CD8-positive, alpha-beta memory T cell (primary cell): ENCODE measurements around the gene PODXL. TPM values are rescaled to one million over a fixed set of nuclear protein-coding genes. Genes with fewer than 3 reads are reported as not detected.

Experiments used
- CTCF ChIA-PET: fragments of 350-600 bp; sonication (Branson Sonifier 250); formaldehyde crosslinking; loops from one replicate; lab custom pipeline; 2021; ENCODE audit warnings: antibody characterized with exemption; lab: Charles Lee
- POLR2A ChIA-PET: fragments of 350-600 bp; sonication (Branson Sonifier 250); formaldehyde crosslinking; loops from one replicate; lab custom pipeline; 2021; ENCODE audit warnings: antibody characterized with exemption; lab: Charles Lee
- DNase-seq, 5 donors: peaks; one replicate each; pipeline versions ENCODE4 v3.0.0 to v3.0.0-alpha.2; 2020 to 2022; ENCODE audit warnings: mixed read lengths in 1 of 5
- H3K27ac ChIP-seq: one replicate; pipeline ENCODE4 v1.7.0; 2013; ENCODE audit warnings: low read depth, mild to moderate bottlenecking, low read length, moderate library complexity
- H3K27me3 ChIP-seq: 2 replicates; pipeline ENCODE4 v1.7.0; 2013; ENCODE audit warnings: low read length, mild to moderate bottlenecking; ENCODE audit not compliant: insufficient read depth, poor library complexity, severe bottlenecking
- H3K36me3 ChIP-seq: 2 replicates; pipeline ENCODE4 v1.7.0; 2013; ENCODE audit warnings: mild to moderate bottlenecking, low read length, moderate library complexity; ENCODE audit not compliant: insufficient read depth
- H3K4me1 ChIP-seq: 2 replicates; pipeline ENCODE4 v1.7.0; 2013; ENCODE audit warnings: mild to moderate bottlenecking, low read length, moderate library complexity; ENCODE audit not compliant: insufficient read depth
- H3K4me3 ChIP-seq: 2 replicates; pipeline ENCODE4 v1.7.0; 2013; ENCODE audit warnings: mild to moderate bottlenecking, low read length
- H3K9me3 ChIP-seq: 2 replicates; pipeline ENCODE4 v1.7.0; 2013; ENCODE audit warnings: mild to moderate bottlenecking, low read length
- H3K27ac Mint-ChIP-seq, 8 donors: one replicate each; pipeline ENCODE4 v1.8.0; 2020 to 2021; ENCODE audit warnings: mixed read lengths in 8 of 8, mild to moderate bottlenecking in 6 of 8, inconsistent platforms in 3 of 8, moderate library complexity in 3 of 8
- H3K27me3 Mint-ChIP-seq, 2 donors: one replicate each; pipeline ENCODE4 v1.8.0; 2020 to 2021; ENCODE audit warnings: mixed read lengths in 2 of 2, mild to moderate bottlenecking in 1 of 2, moderate library complexity in 1 of 2
- H3K36me3 Mint-ChIP-seq, 3 donors: one replicate each; pipeline ENCODE4 v1.8.0; 2020 to 2021; ENCODE audit warnings: mixed read lengths in 3 of 3, inconsistent platforms in 1 of 3, mild to moderate bottlenecking in 1 of 3
- H3K4me1 Mint-ChIP-seq, 3 donors: one replicate each; pipeline ENCODE4 v1.8.0; 2020 to 2021; ENCODE audit warnings: mixed read lengths in 3 of 3, inconsistent platforms in 1 of 3, mild to moderate bottlenecking in 1 of 3
- H3K4me3 Mint-ChIP-seq, 7 donors: one replicate each; pipeline ENCODE4 v1.8.0; 2020 to 2021; ENCODE audit warnings: mixed read lengths in 7 of 7, mild to moderate bottlenecking in 6 of 7, moderate library complexity in 4 of 7, inconsistent platforms in 2 of 7
- H3K9me3 Mint-ChIP-seq, 5 donors: one replicate each; pipeline ENCODE4 v1.8.0; 2020 to 2022; ENCODE audit warnings: mixed read lengths in 5 of 5, mild to moderate bottlenecking in 3 of 5, moderate library complexity in 2 of 5, inconsistent platforms in 1 of 5
- polyA plus RNA-seq: library from polyadenylated mRNA; unstranded; fragments of 300-500 nt; fragmentation: Illumina TruSeq; gene quantifications from one replicate; pipeline ENCODE4 v1.2.3, GENCODE V29; 2021
- total RNA-seq, 2 experiments: library from RNA; stranded (reverse); gene quantifications; one replicate each; pipeline ENCODE4 v1.2.3, GENCODE V29; 2021

Gene PODXL
- total and polyA plus RNA-seq, 3 experiments from 2014 or later, result 0.62 to 1.2 (median 1.2) TPM

DNA sequence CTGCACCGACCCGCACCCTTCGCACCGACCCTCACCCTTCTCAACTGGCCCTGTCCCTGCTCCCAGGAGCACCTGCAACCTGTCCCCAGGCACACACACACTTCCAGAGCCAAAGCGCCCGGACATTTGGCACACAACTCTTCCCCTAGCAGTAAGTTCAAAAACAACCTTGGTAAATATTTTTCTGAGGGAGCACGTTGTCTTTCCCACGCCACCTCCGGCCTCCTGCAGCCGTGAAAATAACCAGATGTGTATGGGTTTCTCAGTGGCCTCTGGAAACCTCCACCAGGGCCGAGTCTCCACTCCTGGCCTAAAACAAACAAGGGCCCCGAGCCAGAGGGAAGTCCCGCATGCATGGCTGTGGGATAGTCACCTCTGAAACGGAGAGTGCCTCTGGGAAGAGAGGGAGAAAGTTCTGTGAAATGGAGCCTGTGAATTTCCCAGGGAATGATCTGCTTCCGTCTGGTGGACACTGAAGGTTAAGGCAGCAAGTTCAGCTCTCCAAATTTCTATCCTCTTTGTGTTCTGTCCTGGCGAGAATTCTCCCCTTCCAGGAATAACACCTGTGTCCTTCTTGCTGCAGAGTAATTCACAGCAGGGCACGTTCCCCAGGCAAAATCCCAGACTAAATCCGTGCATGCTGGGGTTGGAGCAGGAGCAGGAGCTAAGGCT lies 15.8 kb downstream of the PODXL start:
- H3K4me3 ChIP-seq, result no peak overlapping the region
- no peak for DNase-seq
- Mint-ChIP-seq H3K9me3 (no peaks in the 10 kb centered on the region), H3K36me3 (no peaks in the 10 kb centered on the region), H3K4me3 (no peak overlapping the region), H3K4me1 (peaks cover 0 to 7% (median 2%) of the 10 kb centered on the region in 3 donors), H3K27ac (no peak overlapping the region), H3K27me3 (peaks cover 4 to 6% of the 10 kb centered on the region in 2 donors)
- CTCF ChIA-PET, result no interaction called here
- H3K27me3 ChIP-seq, result no peaks in the 10 kb centered on the region
- no peaks in the 10 kb centered on the region for H3K36me3 ChIP-seq
- H3K4me1 ChIP-seq, result no peaks in the 10 kb centered on the region
- no peak overlapping the region for H3K27ac ChIP-seq
- POLR2A ChIA-PET, result no interaction called here
- no peaks in the 10 kb centered on the region for H3K9me3 ChIP-seq

DNA sequence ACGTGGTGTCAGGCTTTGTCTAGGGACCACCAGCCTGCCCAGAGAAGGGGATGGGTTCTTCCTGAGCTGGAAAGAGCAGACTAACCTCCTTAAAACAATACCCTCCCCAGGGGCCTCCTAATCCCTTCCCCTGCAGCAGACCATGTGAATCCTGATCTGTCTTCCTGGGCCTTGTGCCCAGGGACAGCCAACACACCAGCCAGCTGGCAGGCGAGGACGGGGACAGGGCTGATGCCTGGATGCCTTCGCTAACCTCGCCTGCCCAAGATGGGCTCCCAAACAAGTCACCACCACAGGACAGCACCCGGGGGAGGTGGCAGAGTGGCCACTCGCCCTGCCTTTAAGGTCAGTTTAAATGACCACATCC lies 17.6 kb downstream of the PODXL start:
- H3K9me3 Mint-ChIP-seq, result no peaks in the 10 kb centered on the region
- no peaks in the 10 kb centered on the region for H3K4me1 Mint-ChIP-seq
- ChIA-PET POLR2A (no interaction called here), CTCF (interaction anchor here (2.0 kb wide), 1 partner anchor 8 kb away, joined by 8 read pairs; no protein-coding TSS in a partner anchor)
- Histone ChIP-seq H3K36me3 (no peaks in the 10 kb centered on the region), H3K4me1 (no peaks in the 10 kb centered on the region), H3K4me3 (no peak overlapping the region), H3K27ac (no peak overlapping the region), H3K27me3 (no peaks in the 10 kb centered on the region), H3K9me3 (no peaks in the 10 kb centered on the region)
- H3K27ac Mint-ChIP-seq, result no peak overlapping the region
- H3K36me3 Mint-ChIP-seq, result no peaks in the 10 kb centered on the region
- DNase-seq, result no peak
- no peaks in the 10 kb centered on the region for H3K27me3 Mint-ChIP-seq
- no peak overlapping the region for H3K4me3 Mint-ChIP-seq

DNA sequence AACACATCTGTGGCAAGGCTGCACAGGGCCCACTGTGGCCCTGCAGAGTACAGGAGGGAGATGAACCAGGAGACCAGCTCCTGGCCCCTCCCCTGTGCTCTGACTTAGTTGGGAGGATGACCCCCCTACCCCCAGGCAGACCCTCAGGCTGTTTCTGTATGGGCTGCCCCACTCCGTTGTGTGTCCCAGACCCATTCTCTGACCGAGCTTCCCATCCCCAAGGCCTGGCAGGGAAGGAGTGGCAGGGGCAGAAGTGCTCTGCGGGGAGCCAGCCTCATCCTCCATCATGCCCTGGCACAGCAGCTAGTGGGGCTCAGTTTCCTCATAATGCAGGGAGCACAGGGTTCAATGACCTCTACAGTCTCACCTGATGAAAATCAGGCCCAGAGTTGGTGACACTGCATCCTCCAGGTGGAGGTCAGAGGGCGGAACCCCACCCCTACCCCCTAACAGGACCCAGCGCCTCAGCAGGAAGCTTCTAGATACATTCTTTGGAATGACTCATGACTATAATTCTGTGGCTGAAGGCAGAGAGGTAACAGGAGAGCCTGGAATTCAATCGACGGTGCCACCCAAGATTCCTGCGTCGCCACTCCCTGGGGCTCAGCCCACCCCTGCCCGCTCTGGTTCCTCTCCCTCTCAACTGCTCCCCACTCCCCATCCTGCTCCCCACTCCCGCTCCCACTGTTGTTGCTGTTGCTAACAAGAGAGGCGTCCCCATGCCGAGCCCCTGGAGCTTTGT lies 18.2 kb downstream of the PODXL start:
- Histone ChIP-seq H3K4me3 (no peak overlapping the region), H3K9me3 (no peaks in the 10 kb centered on the region), H3K27ac (no peak overlapping the region), H3K4me1 (no peaks in the 10 kb centered on the region), H3K36me3 (no peaks in the 10 kb centered on the region), H3K27me3 (no peaks in the 10 kb centered on the region)
- no peak for DNase-seq
- CTCF ChIA-PET, result interaction anchor here (2.0 kb wide), 1 partner anchor 9 kb away, joined by 8 read pairs; no protein-coding TSS in a partner anchor
- H3K4me3 Mint-ChIP-seq, result no peak overlapping the region
- H3K27me3 Mint-ChIP-seq, result no peaks in the 10 kb centered on the region
- H3K36me3 Mint-ChIP-seq, result no peaks in the 10 kb centered on the region
- POLR2A ChIA-PET, result no interaction called here
- no peaks in the 10 kb centered on the region for H3K9me3 Mint-ChIP-seq
- H3K4me1 Mint-ChIP-seq, result no peaks in the 10 kb centered on the region
- peak overlapping the region in 1 of 8 donors; percentile 23 for H3K27ac Mint-ChIP-seq

DNA sequence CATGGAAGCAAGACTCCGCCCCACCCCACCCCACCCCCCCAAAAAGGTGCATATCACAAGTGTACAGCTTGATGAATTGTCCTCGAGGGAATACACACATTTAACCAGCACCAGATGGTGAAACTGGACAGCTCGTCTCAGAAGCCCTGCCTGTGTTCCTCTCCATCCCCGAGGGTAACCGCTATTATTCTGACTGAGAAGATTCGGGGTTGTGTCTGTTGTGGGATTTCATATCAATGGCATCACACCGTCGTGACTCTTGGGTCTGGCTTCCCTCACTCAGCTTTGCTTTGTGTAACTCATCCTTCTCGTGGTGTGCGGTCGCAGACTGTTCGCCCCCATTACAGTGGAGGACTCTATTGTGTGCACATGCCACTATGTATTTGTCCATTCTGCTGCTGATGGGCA lies 18.9 kb downstream of the PODXL start:
- H3K4me1 ChIP-seq, result no peaks in the 10 kb centered on the region
- Mint-ChIP-seq H3K36me3 (peaks cover 0 to 2% (median 0%) of the 10 kb centered on the region in 3 donors), H3K9me3 (no peaks in the 10 kb centered on the region), H3K27ac (peak overlapping the region in 1 of 8 donors; percentile 23), H3K27me3 (no peaks in the 10 kb centered on the region), H3K4me1 (no peaks in the 10 kb centered on the region), H3K4me3 (no peak overlapping the region)
- no peak overlapping the region for H3K4me3 ChIP-seq
- ChIA-PET POLR2A (no interaction called here), CTCF (interaction anchor here (2.0 kb wide), 1 partner anchor 9 kb away, joined by 8 read pairs; no protein-coding TSS in a partner anchor)
- no peak for DNase-seq
- H3K9me3 ChIP-seq, result no peaks in the 10 kb centered on the region
- no peak overlapping the region for H3K27ac ChIP-seq
- no peaks in the 10 kb centered on the region for H3K36me3 ChIP-seq
- H3K27me3 ChIP-seq, result no peaks in the 10 kb centered on the region

DNA sequence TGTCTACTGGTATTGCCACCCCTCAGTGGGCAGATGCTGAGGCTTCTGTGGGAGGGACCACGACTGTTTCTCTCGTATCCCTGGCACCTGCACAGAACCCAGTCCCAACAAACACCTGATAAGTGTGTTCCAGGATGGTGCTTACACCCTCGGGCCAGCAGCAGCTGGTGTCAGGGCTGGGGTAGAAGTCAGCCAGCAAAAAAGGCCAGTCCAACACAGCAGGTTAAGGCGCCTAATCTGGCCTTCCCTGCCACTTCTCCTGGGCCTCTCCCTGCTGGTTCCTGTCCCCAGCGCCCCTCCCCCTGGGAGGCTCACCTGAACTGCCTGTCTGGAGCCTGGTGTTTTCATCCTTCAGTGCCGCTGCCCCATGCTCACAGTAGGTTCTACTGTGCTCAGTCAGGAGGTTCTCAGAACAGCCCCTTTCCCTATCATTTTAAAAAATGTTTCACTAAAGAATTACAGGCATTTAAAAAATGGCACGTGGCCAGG lies 20.0 kb downstream of the PODXL start:
- Histone ChIP-seq H3K27ac (no peak overlapping the region), H3K27me3 (no peaks in the 10 kb centered on the region), H3K4me3 (no peak overlapping the region), H3K4me1 (no peaks in the 10 kb centered on the region), H3K9me3 (no peaks in the 10 kb centered on the region), H3K36me3 (no peaks in the 10 kb centered on the region)
- no peaks in the 10 kb centered on the region for H3K27me3 Mint-ChIP-seq
- H3K4me3 Mint-ChIP-seq, result no peak overlapping the region
- POLR2A ChIA-PET, result no interaction called here
- CTCF ChIA-PET, result interaction anchor here (1.4 kb wide), 1 partner anchor 10 kb away, joined by 5 read pairs; no protein-coding TSS in a partner anchor
- H3K27ac Mint-ChIP-seq, result no peak overlapping the region
- no peaks in the 10 kb centered on the region for H3K9me3 Mint-ChIP-seq
- no peaks in the 10 kb centered on the region for H3K4me1 Mint-ChIP-seq
- peaks cover 0 to 2% (median 0%) of the 10 kb centered on the region in 3 donors for H3K36me3 Mint-ChIP-seq
- DNase-seq, result no peak

DNA sequence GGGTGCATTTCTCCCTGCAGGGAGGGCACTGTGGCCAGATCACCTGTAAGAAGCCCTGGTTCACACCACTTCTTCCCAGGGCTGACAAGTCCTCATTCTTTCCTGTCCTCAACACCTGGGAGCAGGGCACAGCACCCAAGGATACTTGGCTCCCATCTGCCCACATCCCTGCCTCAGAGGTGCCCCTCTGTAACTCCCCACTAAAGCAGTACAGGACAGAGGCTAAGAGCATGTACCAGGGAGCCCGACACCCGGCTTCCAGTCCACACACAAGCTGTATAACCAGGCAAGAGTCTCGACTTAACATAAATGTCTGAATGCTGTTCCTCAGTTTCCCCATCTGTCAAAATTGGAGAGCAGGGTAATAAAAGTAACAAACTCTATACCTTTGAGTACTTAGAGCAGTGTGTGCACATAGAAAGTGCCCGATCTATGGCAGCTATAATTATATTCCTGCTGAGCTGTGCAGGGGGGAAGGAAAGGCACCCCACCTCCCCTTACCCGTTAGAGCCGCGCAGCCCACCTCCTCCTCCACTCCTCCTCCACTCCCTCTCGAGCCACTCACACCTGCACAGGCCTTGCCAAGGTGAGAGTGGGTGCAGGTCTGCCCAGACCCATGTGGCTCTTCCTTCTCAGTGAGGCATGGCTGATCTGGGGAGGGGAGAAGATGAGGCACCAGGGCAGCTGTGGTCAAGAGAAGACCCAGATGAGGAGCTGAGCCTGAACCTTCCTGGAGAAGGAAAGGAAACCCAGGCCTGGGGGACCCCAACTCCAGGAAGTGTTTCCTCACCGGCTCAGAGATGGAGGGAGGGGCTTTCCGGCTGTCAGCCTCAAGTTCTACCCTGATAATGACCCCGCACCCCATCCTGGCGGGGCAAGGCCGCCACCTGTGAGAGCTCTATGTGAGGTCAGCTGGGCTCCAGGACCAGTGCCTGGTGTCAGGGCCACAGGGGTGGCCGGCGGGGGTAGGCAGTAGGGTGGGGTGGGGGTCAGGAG lies 22.6 kb downstream of the PODXL start:
- H3K36me3 ChIP-seq, result no peaks in the 10 kb centered on the region
- no peak overlapping the region for H3K4me3 ChIP-seq
- POLR2A ChIA-PET, result no interaction called here
- no peaks in the 10 kb centered on the region for H3K27me3 ChIP-seq
- Mint-ChIP-seq H3K27me3 (peaks cover 3 to 4% of the 10 kb centered on the region in 2 donors), H3K9me3 (no peaks in the 10 kb centered on the region), H3K4me3 (no peak overlapping the region), H3K36me3 (peaks cover 0 to 2% (median 0%) of the 10 kb centered on the region in 3 donors), H3K27ac (no peak overlapping the region), H3K4me1 (no peaks in the 10 kb centered on the region)
- DNase-seq, result no peak
- H3K27ac ChIP-seq, result no peak overlapping the region
- CTCF ChIA-PET, result interaction anchor here (1.0 to 1.2 kb wide), 2 partner anchors 21 to 27 kb away, joined by 3 read pairs; no protein-coding TSS in a partner anchor
- no peaks in the 10 kb centered on the region for H3K9me3 ChIP-seq
- no peaks in the 10 kb centered on the region for H3K4me1 ChIP-seq

DNA sequence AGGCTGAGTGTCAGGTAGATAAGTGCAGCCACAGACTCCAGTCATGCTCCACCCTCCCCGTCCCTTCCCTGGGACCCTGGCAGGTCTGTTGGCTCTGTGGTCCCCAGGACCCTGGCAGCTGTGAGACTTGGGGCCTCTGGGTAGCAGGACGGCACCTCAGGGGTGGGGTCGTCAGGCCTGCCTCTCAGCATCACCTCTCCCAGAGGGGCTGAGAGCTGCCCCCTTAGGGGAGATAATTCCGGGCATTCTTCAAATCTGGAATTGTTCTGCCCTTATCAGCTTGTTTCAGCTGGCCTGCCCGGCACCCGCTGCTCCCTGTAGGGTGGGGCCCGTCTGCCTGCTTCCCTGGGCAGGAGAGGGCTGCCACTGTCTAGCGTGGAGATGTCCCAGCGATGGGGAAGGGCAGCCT lies 23.3 kb downstream of the PODXL start:
- CTCF ChIA-PET, result interaction anchor here (1.0 to 1.2 kb wide), 2 partner anchors 21 to 26 kb away, joined by 3 read pairs; no protein-coding TSS in a partner anchor
- POLR2A ChIA-PET, result no interaction called here
- no peak overlapping the region for H3K27ac Mint-ChIP-seq

More for the DNA sequence above, 23.3 kb downstream of the PODXL start:
- Histone ChIP-seq H3K4me3 (no peak overlapping the region), H3K4me1 (no peaks in the 10 kb centered on the region), H3K27me3 (no peaks in the 10 kb centered on the region), H3K9me3 (no peaks in the 10 kb centered on the region), H3K27ac (no peak overlapping the region), H3K36me3 (no peaks in the 10 kb centered on the region)
- H3K27me3 Mint-ChIP-seq, result peaks cover 6 to 7% of the 10 kb centered on the region in 2 donors
- H3K4me1 Mint-ChIP-seq, result no peaks in the 10 kb centered on the region
- no peak for DNase-seq
- H3K4me3 Mint-ChIP-seq, result no peak overlapping the region
- no peaks in the 10 kb centered on the region for H3K9me3 Mint-ChIP-seq
- H3K36me3 Mint-ChIP-seq, result peaks cover 0 to 4% (median 0%) of the 10 kb centered on the region in 3 donors
